ENCODE data around the gene THADA. TPM values are rescaled to one million over a fixed set of nuclear protein-coding genes. Genes with fewer than 3 reads are reported as not detected.
A peak's percentile ranks its signal among the peaks of the same experiment; 100 is the strongest.

The THADA gene
- polyA plus RNA-seq, 3 donors, result 7.3 to 11.2 (median 9.7) TPM

GRCh38 chr2:43488737-43489136 is 107.1 kb downstream of the THADA start:
- no peak overlapping the region for H3K27ac Mint-ChIP-seq
- WGBS (ENCODE audit: insufficient coverage), result no CpG with 5 or more reads among the region's 3 CpGs
- H3K9me3 ChIP-seq (replicated peaks in 1 of 2; ENCODE audit: control insufficient read depth in 1 of 2, insufficient read depth in 1 of 2, low read length in 2 of 2), result no peaks in the 10 kb centered on the region
- H3K36me3 Mint-ChIP-seq, result peaks cover 10 to 11% of the 10 kb centered on the region in 2 donors
- peaks cover 26% of the 10 kb centered on the region for H3K4me1 Mint-ChIP-seq
- H3K4me3 ChIP-seq (replicated peaks in 1 of 3; ENCODE audit: low read depth in 2 of 3, low read length in 3 of 3), result no peak overlapping the region
- no peak for TF ChIP-seq CTCF (IDR thresholded peaks at IDR 0.05)
- peaks cover 0 to 5% of the 10 kb centered on the region in 2 donors for H3K36me3 ChIP-seq (replicated peaks in 1 of 2; ENCODE audit: control insufficient read depth in 1 of 2, insufficient read depth in 2 of 2, low read length in 2 of 2)
- no peaks in the 10 kb centered on the region for H3K79me2 ChIP-seq (ENCODE audit: insufficient read depth, low read length)
- H3K27me3 ChIP-seq (ENCODE audit: control insufficient read depth in 2 of 2, insufficient read depth in 2 of 2, low read length in 2 of 2), result no peaks in the 10 kb centered on the region
- no peaks in the 10 kb centered on the region for H4K20me1 ChIP-seq (ENCODE audit: insufficient read depth, low read length)
- no peak overlapping the region for H3K9ac ChIP-seq (ENCODE audit: insufficient read depth, low read length, poor library complexity, severe bottlenecking)
- H3K4me2 ChIP-seq (replicated peaks; ENCODE audit: extremely low read depth, low read length, poor library complexity, severe bottlenecking), result no peak overlapping the region
- intact Hi-C loops (cut with micrococcal nuclease), result loop anchor here (5.0 to 10.0 kb wide), 4 partner anchors 49 to 541 kb away; no protein-coding TSS in a partner anchor
- H3K4me1 ChIP-seq (ENCODE audit: control insufficient read depth in 1 of 2, insufficient read depth in 2 of 2, low read length in 2 of 2), result peaks cover 2 to 6% of the 10 kb centered on the region in 2 donors
- no peak for DNase-seq
- H3K4me3 Mint-ChIP-seq, result no peak overlapping the region
- H3K9me3 Mint-ChIP-seq, result no peaks in the 10 kb centered on the region
- H3K27ac ChIP-seq (ENCODE audit: low read depth in 1 of 2, low read length in 2 of 2), result no peak overlapping the region
- H2AFZ ChIP-seq (ENCODE audit: insufficient read depth, low read depth, low read length, poor library complexity, severe bottlenecking), result no peak overlapping the region
- H3K27me3 Mint-ChIP-seq (ENCODE audit: low read depth in 3 of 3), result no peaks in the 10 kb centered on the region

- Histone ChIP-seq H3K4me3 (replicated peaks in 1 of 3; ENCODE audit: low read depth in 2 of 3, low read length in 3 of 3) (no peak overlapping the region), H3K79me2 (ENCODE audit: insufficient read depth, low read length) (no peaks in the 10 kb centered on the region), H3K36me3 (replicated peaks in 1 of 2; ENCODE audit: control insufficient read depth in 1 of 2, insufficient read depth in 2 of 2, low read length in 2 of 2) (no peaks in the 10 kb centered on the region), H3K27me3 (ENCODE audit: control insufficient read depth in 2 of 2, insufficient read depth in 2 of 2, low read length in 2 of 2) (no peaks in the 10 kb centered on the region), H3K27ac (ENCODE audit: low read depth in 1 of 2, low read length in 2 of 2) (peak overlapping the region in 1 of 2 donors; percentile 38), H3K4me1 (ENCODE audit: control insufficient read depth in 1 of 2, insufficient read depth in 2 of 2, low read length in 2 of 2) (peaks cover 20 to 25% of the 10 kb centered on the region in 2 donors), H3K4me2 (replicated peaks; ENCODE audit: extremely low read depth, low read length, poor library complexity, severe bottlenecking) (no peak overlapping the region), H4K20me1 (ENCODE audit: insufficient read depth, low read length) (no peaks in the 10 kb centered on the region), H2AFZ (ENCODE audit: insufficient read depth, low read depth, low read length, poor library complexity, severe bottlenecking) (no peak overlapping the region), H3K9ac (ENCODE audit: insufficient read depth, low read length, poor library complexity, severe bottlenecking) (no peak overlapping the region), H3K9me3 (replicated peaks in 1 of 2; ENCODE audit: control insufficient read depth in 1 of 2, insufficient read depth in 1 of 2, low read length in 2 of 2) (no peaks in the 10 kb centered on the region)
- no peaks in the 10 kb centered on the region for H3K9me3 Mint-ChIP-seq
- no peaks in the 10 kb centered on the region for H3K27me3 Mint-ChIP-seq (ENCODE audit: low read depth in 3 of 3)
- no peak overlapping the region for H3K4me3 Mint-ChIP-seq
- DNase-seq, result peak; percentile 50 to 57 (median 57)
- intact Hi-C loops (cut with micrococcal nuclease), result loop anchor here (5.0 to 10.0 kb wide), 4 partner anchors 51 to 539 kb away; no protein-coding TSS in a partner anchor
- H3K27ac Mint-ChIP-seq, result peak overlapping the region in 6 of 7 donors; percentile 6 to 91 (median 70)
- peaks cover 45% of the 10 kb centered on the region for H3K4me1 Mint-ChIP-seq
- H3K36me3 Mint-ChIP-seq, result peaks cover 3 to 9% of the 10 kb centered on the region in 2 donors
- TF ChIP-seq CTCF (IDR thresholded peaks at IDR 0.05), result no peak
Observed at GRCh38 chr2:43486603-43487002, 109.2 kb downstream of the THADA start.

All from CD14-positive monocyte (primary cell).